Fibroblast of mammary gland (primary cell): ENCODE results near the gene GAB1.
A peak's percentile ranks its signal among the peaks of the same experiment; 100 is the strongest.

Source experiments
- DNase-seq: peaks from one replicate; pipeline ENCODE4 v3.0.0-alpha.2; 2010; ENCODE audit warnings: low read depth
- H3K4me3 ChIP-seq: 2 replicates; pipeline ENCODE4 v1.5.1; 2011; ENCODE audit warnings: low read depth, mild to moderate bottlenecking, low read length, moderate library complexity; ENCODE audit not compliant: control insufficient read depth
- TF ChIP-seq, protein P1 (sequence below): conservative IDR thresholded peaks from 2 replicates; pipeline ENCODE4 v1.5.1; 2011; ENCODE audit warnings: low read depth, low read length, inconsistent platforms; ENCODE audit not compliant: control insufficient read depth, insufficient read depth

GAB1 gene

DNA sequence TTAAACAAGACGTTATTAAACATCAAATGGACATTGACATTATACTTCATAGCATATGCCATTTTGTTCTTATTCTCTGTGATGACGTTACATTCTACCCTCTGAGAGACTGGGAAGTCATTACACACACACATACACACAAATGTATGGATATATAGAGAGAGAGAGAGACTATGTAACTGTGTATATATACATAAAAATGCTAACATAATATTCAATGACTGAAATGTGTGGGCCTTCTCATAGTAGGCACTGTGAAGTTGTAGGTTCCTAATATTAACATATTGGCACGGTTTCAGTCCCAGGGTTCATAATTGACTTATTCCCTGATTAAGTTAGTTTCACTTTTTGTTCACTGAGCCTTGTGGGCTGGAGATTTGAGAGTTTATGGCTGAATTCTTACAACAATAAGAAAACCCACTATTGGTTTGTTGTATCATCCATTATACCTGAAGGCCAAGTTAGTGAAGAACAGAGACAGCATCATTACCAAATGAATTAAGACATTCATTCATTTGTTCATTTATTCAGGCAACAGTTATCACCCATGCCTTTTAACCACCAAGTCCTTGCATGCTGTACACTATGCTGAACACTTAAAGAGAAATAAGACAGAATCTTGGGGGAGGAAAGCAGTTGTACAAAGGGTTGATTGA is 68.5 kb downstream of the GAB1 start:
- H3K4me3 ChIP-seq = no peak overlapping the region
- no peak for DNase-seq
- TF ChIP-seq, protein P1, sequence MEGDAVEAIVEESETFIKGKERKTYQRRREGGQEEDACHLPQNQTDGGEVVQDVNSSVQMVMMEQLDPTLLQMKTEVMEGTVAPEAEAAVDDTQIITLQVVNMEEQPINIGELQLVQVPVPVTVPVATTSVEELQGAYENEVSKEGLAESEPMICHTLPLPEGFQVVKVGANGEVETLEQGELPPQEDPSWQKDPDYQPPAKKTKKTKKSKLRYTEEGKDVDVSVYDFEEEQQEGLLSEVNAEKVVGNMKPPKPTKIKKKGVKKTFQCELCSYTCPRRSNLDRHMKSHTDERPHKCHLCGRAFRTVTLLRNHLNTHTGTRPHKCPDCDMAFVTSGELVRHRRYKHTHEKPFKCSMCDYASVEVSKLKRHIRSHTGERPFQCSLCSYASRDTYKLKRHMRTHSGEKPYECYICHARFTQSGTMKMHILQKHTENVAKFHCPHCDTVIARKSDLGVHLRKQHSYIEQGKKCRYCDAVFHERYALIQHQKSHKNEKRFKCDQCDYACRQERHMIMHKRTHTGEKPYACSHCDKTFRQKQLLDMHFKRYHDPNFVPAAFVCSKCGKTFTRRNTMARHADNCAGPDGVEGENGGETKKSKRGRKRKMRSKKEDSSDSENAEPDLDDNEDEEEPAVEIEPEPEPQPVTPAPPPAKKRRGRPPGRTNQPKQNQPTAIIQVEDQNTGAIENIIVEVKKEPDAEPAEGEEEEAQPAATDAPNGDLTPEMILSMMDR = no peak

DNA sequence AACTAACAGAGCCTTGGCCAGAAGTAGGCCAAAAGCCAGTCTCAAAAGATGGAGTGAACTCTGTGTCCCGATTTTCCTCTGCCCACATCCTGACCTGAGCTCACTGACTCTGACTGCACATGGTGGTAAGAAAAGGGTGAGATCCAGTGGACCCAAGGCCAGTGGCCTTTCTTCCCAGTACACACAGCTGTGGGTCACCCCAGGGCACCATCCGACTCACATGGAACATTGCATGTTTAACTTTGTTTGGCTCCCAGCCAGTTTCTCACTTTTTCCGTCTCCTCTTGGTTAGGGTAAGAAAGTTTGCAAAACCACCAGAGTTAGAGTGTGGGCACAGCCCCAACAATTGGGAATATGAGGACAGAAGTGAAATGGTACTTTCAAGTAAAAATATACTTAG is 69.8 kb downstream of the GAB1 start:
- H3K4me3 ChIP-seq = no peak overlapping the region
- TF ChIP-seq, protein P1 = no peak
- peak; percentile 76 for DNase-seq

DNA sequence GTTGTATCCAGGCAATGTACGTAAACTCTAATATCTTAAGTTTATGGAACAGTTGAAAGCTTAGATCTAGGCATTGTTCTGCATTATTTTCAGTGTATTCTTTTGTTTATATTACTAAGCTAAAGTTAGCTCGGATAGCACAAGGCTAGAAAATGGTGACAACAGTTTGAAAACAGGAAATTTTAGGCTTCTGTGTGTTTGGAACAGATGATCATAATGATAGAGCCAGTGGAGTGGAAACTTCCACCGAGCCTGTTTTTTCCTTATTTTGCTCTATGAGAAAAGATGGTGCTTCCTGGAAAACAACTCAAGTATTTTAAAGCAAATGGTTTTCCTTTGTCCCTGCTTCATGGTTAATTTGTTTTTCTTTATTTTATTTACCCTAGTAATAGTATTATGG is 70.8 kb downstream of the GAB1 start:
- DNase-seq = no peak
- TF ChIP-seq, protein P1 = no peak
- H3K4me3 ChIP-seq = no peak overlapping the region

DNA sequence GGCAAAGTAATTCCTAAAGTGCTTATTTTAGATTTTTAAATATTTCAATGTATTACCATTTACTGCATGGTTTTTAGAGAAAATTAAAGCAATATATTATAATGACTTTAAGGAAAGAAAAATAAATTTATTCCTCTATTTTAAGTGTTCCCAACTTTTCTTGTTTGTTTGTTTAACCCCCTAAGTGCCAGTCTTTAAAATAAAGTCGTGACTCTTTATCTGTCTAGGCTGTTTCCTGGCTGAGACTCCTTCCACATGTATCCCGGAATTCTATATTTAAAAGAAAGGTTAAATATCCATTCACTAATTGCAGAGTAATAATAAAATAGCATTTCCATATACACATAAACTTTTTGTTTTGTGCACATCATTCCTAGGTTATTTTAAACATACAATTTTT is 71.2 kb downstream of the GAB1 start:
- TF ChIP-seq, protein P1 = no peak
- DNase-seq = no peak
- no peak overlapping the region for H3K4me3 ChIP-seq

DNA sequence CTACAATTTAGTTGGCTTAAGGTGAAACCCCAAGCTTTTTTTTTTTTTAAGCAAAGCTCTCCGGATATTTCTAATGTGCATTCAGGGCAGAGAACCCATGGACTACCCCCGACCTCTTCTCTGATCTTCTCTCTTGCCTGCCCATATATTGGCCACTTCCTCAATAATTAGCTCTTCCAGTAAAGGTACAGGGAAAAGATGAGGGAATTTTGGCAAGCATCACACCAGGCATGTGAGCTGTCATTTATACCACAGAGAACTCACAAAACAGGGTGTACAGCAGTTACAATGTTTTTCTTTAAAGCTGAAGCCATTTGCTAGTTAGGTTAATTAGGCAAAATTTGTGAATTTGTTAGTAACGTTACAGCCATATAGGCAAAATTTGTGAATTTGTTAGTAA is 73.3 kb downstream of the GAB1 start:
- TF ChIP-seq, protein P1 = no peak
- DNase-seq = no peak
- H3K4me3 ChIP-seq = no peak overlapping the region

DNA sequence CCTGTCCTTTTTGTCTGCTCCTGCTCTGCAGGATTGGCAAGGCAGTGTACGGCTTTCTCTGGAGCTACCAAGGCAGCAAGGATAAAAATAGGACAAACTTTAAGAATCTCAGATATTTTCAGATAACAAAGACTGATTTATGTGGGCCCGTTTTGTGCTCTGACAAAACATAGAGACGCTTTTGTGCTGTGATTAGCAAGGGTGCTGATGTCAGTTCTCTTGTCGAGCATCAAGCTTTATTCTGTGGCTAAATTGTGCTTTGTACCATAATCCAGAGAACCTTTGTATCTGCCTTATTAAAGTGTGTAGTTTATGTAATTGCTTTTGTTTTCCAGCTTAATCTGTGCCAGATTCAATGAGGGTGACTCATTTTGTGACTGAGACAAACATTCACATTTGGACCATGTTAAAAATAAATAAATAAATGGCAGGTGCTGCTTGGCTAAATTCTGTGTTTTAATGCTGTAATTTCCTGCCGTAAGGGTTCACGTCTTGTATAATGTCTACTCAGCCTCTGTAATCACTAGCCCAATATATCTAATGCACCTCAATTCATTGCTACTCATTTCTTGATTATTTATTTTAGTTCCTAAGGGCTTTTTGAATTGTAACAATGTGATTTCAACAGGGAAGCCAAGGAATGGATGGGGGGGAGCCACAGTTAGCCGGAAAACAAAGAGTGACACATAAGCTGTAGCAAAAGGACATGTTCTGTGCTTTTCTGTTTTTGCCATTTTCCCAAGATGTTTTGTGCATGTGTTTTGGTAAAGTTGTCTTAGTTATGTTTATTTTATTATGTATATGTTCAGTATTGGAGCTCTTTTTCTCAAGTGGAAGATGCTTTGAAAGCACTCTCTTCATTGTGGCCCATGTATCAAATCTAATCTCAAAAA is 75.1 kb downstream of the GAB1 start:
- peak; percentile 58 for DNase-seq

More for the DNA sequence above, 75.1 kb downstream of the GAB1 start:
- H3K4me3 ChIP-seq = no peak overlapping the region
- TF ChIP-seq, protein P1 = no peak
